ENCODE measurements around the gene PLGRKT. TPM values are rescaled to one million over a fixed set of nuclear protein-coding genes. Genes with fewer than 3 reads are reported as not detected.
A peak's percentile ranks its signal among the peaks of the same experiment; 100 is the strongest.

Gene PLGRKT
- polyA plus RNA-seq (70.0 and 80.0 TPM in 2 replicates), polyA minus RNA-seq (27.5 and 37.9 TPM in 2 replicates)

DNA sequence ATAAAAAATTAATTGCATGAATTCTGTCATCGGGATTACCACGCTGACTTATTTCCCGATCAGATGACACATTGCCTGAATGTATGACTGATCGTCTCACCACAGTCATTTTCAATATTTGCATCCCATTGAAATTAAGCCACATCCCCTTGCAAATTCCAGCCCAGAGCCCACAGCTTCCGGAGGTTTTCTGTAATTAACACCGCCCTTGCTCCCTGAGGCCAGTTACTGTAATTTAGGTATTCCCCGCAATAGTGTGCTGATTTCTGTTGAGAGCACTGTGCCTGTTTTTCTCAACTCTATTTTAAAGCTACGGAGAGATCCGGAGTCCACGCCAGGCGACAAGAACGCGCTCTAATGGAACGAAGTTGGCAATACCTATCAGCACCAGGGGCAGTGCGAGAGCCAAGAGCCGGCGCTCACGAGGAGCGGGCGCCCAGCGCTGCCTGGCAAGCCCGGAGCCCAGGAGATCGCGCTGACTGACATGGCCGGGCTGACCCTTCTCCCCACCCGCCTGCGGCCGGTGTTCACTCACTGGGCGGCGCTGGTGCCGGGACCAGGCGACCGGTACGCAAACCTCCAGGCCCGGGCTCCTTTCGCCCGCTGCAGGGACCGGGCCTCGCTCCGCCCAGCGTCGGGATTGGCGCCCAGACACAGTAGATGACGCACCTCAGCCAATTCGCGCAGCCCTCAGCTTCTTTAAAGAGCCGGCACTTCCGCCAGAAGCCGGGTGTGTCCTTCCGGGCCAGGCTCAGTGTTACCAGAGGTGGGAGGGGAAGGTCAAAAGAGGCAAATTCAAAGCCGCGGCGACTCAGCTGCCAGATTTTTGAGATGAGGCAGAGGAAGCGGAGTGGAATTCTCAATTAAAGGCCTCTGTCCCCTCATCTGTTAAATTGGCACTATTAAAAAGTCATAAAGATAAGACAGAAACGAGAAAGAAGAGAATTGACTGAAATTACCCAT lies at the start of gene PLGRKT:
TSS of gene PLGRKT (minus strand) at position 672 of the 963 bp plus-strand sequence. CDS start 5,948 bp downstream, outside the sequence.
- no peaks in the 10 kb centered on the region for H3F3A ChIP-seq (ENCODE audit: insufficient read depth, low read length, poor library complexity, severe bottlenecking)
- no peaks in the 10 kb centered on the region for H3K27me3 ChIP-seq (ENCODE audit: insufficient read depth, low read depth, low read length)
- H3K27ac ChIP-seq (ENCODE audit: low read length), result peak within 1 kb of the TSS; percentile 88
- peak within 1 kb of the TSS; percentile 93 for H3K9ac ChIP-seq (ENCODE audit: low read length)
- H4K20me1 ChIP-seq (ENCODE audit: insufficient read depth), result no peaks in the 10 kb centered on the region
- no peaks in the 10 kb centered on the region for H3K9me2 ChIP-seq (ENCODE audit: insufficient read depth, low read length)
- peak within 1 kb of the TSS; percentile 97 for H3K4me3 ChIP-seq (ENCODE audit: low read length)
- no peaks in the 10 kb centered on the region for H3K79me2 ChIP-seq (replicated peaks; ENCODE audit: insufficient read depth, low read length)
- no peaks in the 10 kb centered on the region for H3K9me3 ChIP-seq (ENCODE audit: low read length)
- peak within 1 kb of the TSS; percentile 88 for H3K4me2 ChIP-seq (ENCODE audit: low read length)
- TF ChIP-seq EZH2 (IDR thresholded peaks at IDR 0.05; ENCODE audit: borderline replicate concordance, insufficient read depth, low read length, poor library complexity, severe bottlenecking) (no peak), MXI1 (conservative IDR thresholded peaks at IDR 0.05; ENCODE audit: poor library complexity, severe bottlenecking) (peak; percentile 87), CTCF (IDR thresholded peaks at IDR 0.05; ENCODE audit: poor library complexity, severe bottlenecking) (peak; percentile 65), REST (IDR thresholded peaks at IDR 0.05; ENCODE audit: borderline replicate concordance) (peak; percentile 70), POLR2AphosphoS5 (IDR thresholded peaks at IDR 0.05) (peak; percentile 93), SMC3 (conservative IDR thresholded peaks at IDR 0.05; ENCODE audit: poor library complexity) (peak; percentile 56), TAF1 (IDR thresholded peaks at IDR 0.05; ENCODE audit: low read depth) (peak; percentile 70), RAD21 (conservative IDR thresholded peaks at IDR 0.05) (peak; percentile 48), EP300 (conservative IDR thresholded peaks at IDR 0.05; ENCODE audit: poor library complexity, severe bottlenecking) (peak; percentile 50)
- H2AFZ ChIP-seq (ENCODE audit: low read depth, low read length), result peak within 1 kb of the TSS; percentile 71
- H3K36me3 ChIP-seq (ENCODE audit: insufficient read depth, low read length), result no peaks in the 10 kb centered on the region

GRCh38 chr9:5486988-5487387 lies 49.3 kb upstream of the PLGRKT start:
- Histone ChIP-seq H3K4me3 (ENCODE audit: low read length) (no peak overlapping the region), H3K9me2 (ENCODE audit: insufficient read depth, low read length) (no peaks in the 10 kb centered on the region), H3K9me3 (ENCODE audit: low read length) (no peaks in the 10 kb centered on the region), H2AFZ (ENCODE audit: low read depth, low read length) (no peak overlapping the region), H3K9ac (ENCODE audit: low read length) (no peak overlapping the region), H3K79me2 (replicated peaks; ENCODE audit: insufficient read depth, low read length) (no peaks in the 10 kb centered on the region), H3K4me2 (ENCODE audit: low read length) (no peak overlapping the region), H3K36me3 (ENCODE audit: insufficient read depth, low read length) (no peaks in the 10 kb centered on the region), H3K27me3 (ENCODE audit: insufficient read depth, low read depth, low read length) (no peaks in the 10 kb centered on the region), H3F3A (ENCODE audit: insufficient read depth, low read length, poor library complexity, severe bottlenecking) (no peaks in the 10 kb centered on the region), H3K27ac (ENCODE audit: low read length) (no peak overlapping the region), H4K20me1 (ENCODE audit: insufficient read depth) (no peaks in the 10 kb centered on the region)
- TF ChIP-seq MXI1 (conservative IDR thresholded peaks at IDR 0.05; ENCODE audit: poor library complexity, severe bottlenecking) (no peak), RAD21 (conservative IDR thresholded peaks at IDR 0.05) (no peak), EZH2 (IDR thresholded peaks at IDR 0.05; ENCODE audit: borderline replicate concordance, insufficient read depth, low read length, poor library complexity, severe bottlenecking) (no peak), REST (IDR thresholded peaks at IDR 0.05; ENCODE audit: borderline replicate concordance) (no peak), TAF1 (IDR thresholded peaks at IDR 0.05; ENCODE audit: low read depth) (no peak), CTCF (IDR thresholded peaks at IDR 0.05; ENCODE audit: poor library complexity, severe bottlenecking) (no peak), SMC3 (conservative IDR thresholded peaks at IDR 0.05; ENCODE audit: poor library complexity) (no peak), POLR2AphosphoS5 (IDR thresholded peaks at IDR 0.05) (no peak), EP300 (conservative IDR thresholded peaks at IDR 0.05; ENCODE audit: poor library complexity, severe bottlenecking) (no peak)
